ENCODE measurements around the gene PHF12. TPM values are rescaled to one million over a fixed set of nuclear protein-coding genes. Genes with fewer than 3 reads are reported as not detected.
A peak's percentile ranks its signal among the peaks of the same experiment; 100 is the strongest.

PHF12 gene
- total RNA-seq (2021; ENCODE audit: unreplicated experiment) (79.1 TPM), Bru-seq, nascent RNA (percentile 89 among the genes with signal in this experiment), BruChase-seq, experiment 1, labeled RNA remaining after a 2-hour chase (percentile 87 among the genes with signal in this experiment), BruChase-seq, experiment 2, labeled RNA remaining after a 6-hour chase (percentile 84 among the genes with signal in this experiment)
- polyA plus RNA-seq (2012; ENCODE audit: insufficient read length) = 104 TPM
- long read RNA-seq, full-length matches to known transcripts = 1 of 40 reads
- long read RNA-seq, partial matches to known transcripts = 29 of 40 reads
- long read RNA-seq, other reads (novel, unspliced or antisense) = 10 of 40 reads

GRCh38 chr17:28951428-28951990, at the start of gene PHF12:
Gene PHF12 (minus strand): TSS chr17:28951518. CDS start chr17:28950960, 558 bp downstream.
- DNase-seq (ENCODE audit: low read depth, low spot score) = peak; percentile 97
- Histone ChIP-seq H3K4me3 (ENCODE audit: low read depth in 2 of 2, low read length in 2 of 2) (peak within 1 kb of the TSS; percentile 80 to 90), H3K27me3 (ENCODE audit: control insufficient read depth, insufficient read depth, low read length) (no peaks in the 10 kb centered on the region), H3K27ac (ENCODE audit: low read length) (peak within 1 kb of the TSS; percentile 100), H3K9me3 (ENCODE audit: control insufficient read depth, insufficient read depth, low read depth, low read length) (no peaks in the 10 kb centered on the region), H3K36me3 (ENCODE audit: control insufficient read depth, insufficient read depth, low read length) (peaks cover 2% of the 10 kb centered on the region; the same call in 1 of the 2 replicates), H3K4me1 (ENCODE audit: control insufficient read depth, insufficient read depth, low read length) (peaks cover 26% of the 10 kb centered on the region)
- TF ChIP-seq SIN3A (IDR thresholded peaks at IDR 0.05; ENCODE audit: borderline replicate concordance, insufficient read depth, low read depth, low read length) (no peak), POLR2AphosphoS5 (IDR thresholded peaks at IDR 0.05; ENCODE audit: low read depth, low read length) (peak; percentile 77; the same call in 1 of the 2 replicates)
- intact Hi-C loops (cut with micrococcal nuclease; ENCODE audit: unreplicated experiment) = loop anchor here (5.0 kb wide), 1 partner anchor 224 kb away; the partner anchor contains the start of genes NEK8 and TLCD1
- in situ Hi-C loops (cut with HindIII; ENCODE audit: low pct_unique_long_range_greater_than_20kb, low sequenced_read_pairs) = no loop called here
- ATAC-seq = peak; percentile 82
- BruUV-seq (replicated peaks) = no TSS peak
- ChIA-PET CTCF (interaction anchor here (0.6 to 1.2 kb wide), 6 partner anchors 14 to 225 kb away, joined by 3 to 11 read pairs (median 3); no protein-coding TSS in a partner anchor), POLR2A (interaction anchor here (1.0 to 1.2 kb wide), 2 partner anchors 117 to 223 kb away, joined by 3 to 4 read pairs; partner anchors contain the start of gene NEK8)

GRCh38 chr17:29000973-29001372, 49.7 kb upstream of the PHF12 start:
- H3K27ac ChIP-seq (ENCODE audit: low read length) = no peak overlapping the region
- intact Hi-C loops (cut with micrococcal nuclease; ENCODE audit: unreplicated experiment) (no loop called here), in situ Hi-C loops (cut with HindIII; ENCODE audit: low pct_unique_long_range_greater_than_20kb, low sequenced_read_pairs) (no loop called here)
- no peaks in the 10 kb centered on the region; the same call in 1 of the 2 replicates for H3K4me1 ChIP-seq (ENCODE audit: control insufficient read depth, insufficient read depth, low read length)
- H3K4me3 ChIP-seq (ENCODE audit: low read depth in 2 of 2, low read length in 2 of 2) = no peak overlapping the region
- no peak for ATAC-seq
- DNase-seq (ENCODE audit: low read depth, low spot score) = no peak
- H3K27me3 ChIP-seq (ENCODE audit: control insufficient read depth, insufficient read depth, low read length) = peaks cover 9% of the 10 kb centered on the region; the same call in 1 of the 2 replicates
- BruUV-seq (replicated peaks) = no TSS peak
- CTCF ChIA-PET = no interaction called here
- POLR2A ChIA-PET = no interaction called here
- no peaks in the 10 kb centered on the region for H3K36me3 ChIP-seq (ENCODE audit: control insufficient read depth, insufficient read depth, low read length)
- no peaks in the 10 kb centered on the region for H3K9me3 ChIP-seq (ENCODE audit: control insufficient read depth, insufficient read depth, low read depth, low read length)
- no peak for TF ChIP-seq SIN3A (IDR thresholded peaks at IDR 0.05; ENCODE audit: borderline replicate concordance, insufficient read depth, low read depth, low read length)
- TF ChIP-seq REST (IDR thresholded peaks at IDR 0.05; ENCODE audit: insufficient read depth in 1 of 2, low read depth in 2 of 2, low read length in 1 of 2) = no peak
- TF ChIP-seq CTCF (IDR thresholded peaks at IDR 0.05) = no peak
- no peak for TF ChIP-seq TCF7L2 (IDR thresholded peaks at IDR 0.05; ENCODE audit: low read depth, low read length)
- no peak for TF ChIP-seq POLR2AphosphoS5 (IDR thresholded peaks at IDR 0.05; ENCODE audit: low read depth, low read length)
